ENCODE results near the gene PHYH.

PHYH gene

GRCh38 chr10:13328126-13328525 is 28.3 kb upstream of the PHYH start:
- no peak for DNase-seq (ENCODE audit: extremely low read depth, insufficient read length)
- no peak for TF ChIP-seq CTCF (IDR thresholded peaks at IDR 0.05; ENCODE audit: insufficient read depth, low read length, poor library complexity, severe bottlenecking)
- peaks cover 17% of the 10 kb centered on the region for H3K36me3 ChIP-seq (ENCODE audit: control insufficient read depth, insufficient read depth, low read length)
- no peak overlapping the region for H3K4me3 ChIP-seq (replicated peaks; ENCODE audit: low read depth, low read length)
- H3K27me3 ChIP-seq (replicated peaks; ENCODE audit: control insufficient read depth, insufficient read depth, low read length) = no peaks in the 10 kb centered on the region

GRCh38 chr10:13327534-13327933 is 27.7 kb upstream of the PHYH start:
- peaks cover 20% of the 10 kb centered on the region for H3K36me3 ChIP-seq (ENCODE audit: control insufficient read depth, insufficient read depth, low read length)

GRCh38 chr10:13322615-13323148 is 22.8 kb upstream of the PHYH start:
- H3K4me3 ChIP-seq (replicated peaks; ENCODE audit: low read depth, low read length) = no peak overlapping the region
- no peaks in the 10 kb centered on the region for H3K27me3 ChIP-seq (replicated peaks; ENCODE audit: control insufficient read depth, insufficient read depth, low read length)
- TF ChIP-seq CTCF (IDR thresholded peaks at IDR 0.05; ENCODE audit: insufficient read depth, low read length, poor library complexity, severe bottlenecking) = no peak
- peaks cover 11% of the 10 kb centered on the region for H3K36me3 ChIP-seq (ENCODE audit: control insufficient read depth, insufficient read depth, low read length)
- no peak for DNase-seq (ENCODE audit: extremely low read depth, insufficient read length)

More at GRCh38 chr10:13327534-13327933, 27.7 kb upstream of the PHYH start:
- no peak for DNase-seq (ENCODE audit: extremely low read depth, insufficient read length)
- Histone ChIP-seq H3K27me3 (replicated peaks; ENCODE audit: control insufficient read depth, insufficient read depth, low read length) (no peaks in the 10 kb centered on the region), H3K4me3 (replicated peaks; ENCODE audit: low read depth, low read length) (no peak overlapping the region)
- no peak for TF ChIP-seq CTCF (IDR thresholded peaks at IDR 0.05; ENCODE audit: insufficient read depth, low read length, poor library complexity, severe bottlenecking)

GRCh38 chr10:13321576-13321975 is 21.7 kb upstream of the PHYH start:
- TF ChIP-seq CTCF (IDR thresholded peaks at IDR 0.05; ENCODE audit: insufficient read depth, low read length, poor library complexity, severe bottlenecking) = no peak
- no peak for DNase-seq (ENCODE audit: extremely low read depth, insufficient read length)
- H3K27me3 ChIP-seq (replicated peaks; ENCODE audit: control insufficient read depth, insufficient read depth, low read length) = no peaks in the 10 kb centered on the region
- peaks cover 10% of the 10 kb centered on the region for H3K36me3 ChIP-seq (ENCODE audit: control insufficient read depth, insufficient read depth, low read length)
- H3K4me3 ChIP-seq (replicated peaks; ENCODE audit: low read depth, low read length) = no peak overlapping the region

- peaks cover 8% of the 10 kb centered on the region for H3K36me3 ChIP-seq (ENCODE audit: control insufficient read depth, insufficient read depth, low read length)
Measured at GRCh38 chr10:13319166-13319565, 19.3 kb upstream of the PHYH start.

More at GRCh38 chr10:13319166-13319565, 19.3 kb upstream of the PHYH start:
- Histone ChIP-seq H3K27me3 (replicated peaks; ENCODE audit: control insufficient read depth, insufficient read depth, low read length) (no peaks in the 10 kb centered on the region), H3K4me3 (replicated peaks; ENCODE audit: low read depth, low read length) (no peak overlapping the region)
- no peak for DNase-seq (ENCODE audit: extremely low read depth, insufficient read length)
- TF ChIP-seq CTCF (IDR thresholded peaks at IDR 0.05; ENCODE audit: insufficient read depth, low read length, poor library complexity, severe bottlenecking) = no peak
